CD14-positive monocyte (primary cell): ENCODE measurements around the gene PHRF1. TPM values are rescaled to one million over a fixed set of nuclear protein-coding genes. Genes with fewer than 3 reads are reported as not detected.

Experiments used
- DNase-seq, 3 donors: peaks; one replicate each; pipeline ENCODE4 v3.0.0-alpha.2; 2011 to 2022
- H2AFZ ChIP-seq: 2 replicates; pipeline ENCODE4 v1.6.0; 2012; ENCODE audit warnings: mild to moderate bottlenecking, low read depth, low read length, inconsistent platforms; ENCODE audit not compliant: insufficient read depth, poor library complexity, severe bottlenecking
- H3K27ac ChIP-seq, 2 donors: 1 replicate in 1 of 2; 2 replicates in 1 of 2; pipeline ENCODE4 v1.5.1; 2012 to 2013; ENCODE audit warnings: low read length in 2 of 2, control low read depth in 1 of 2, inconsistent platforms in 1 of 2, low read depth in 1 of 2, mild to moderate bottlenecking in 1 of 2
- H3K27me3 ChIP-seq, 2 donors: one replicate each; pipeline versions ENCODE4 v1.6.0 to v1.6.1; 2011 to 2013; ENCODE audit warnings: low read length in 2 of 2; ENCODE audit not compliant: control insufficient read depth in 2 of 2, insufficient read depth in 2 of 2
- H3K36me3 ChIP-seq, 2 donors: replicated peaks in 1 of 2; 1 replicate in 1 of 2; 2 replicates in 1 of 2; pipeline versions ENCODE4 v1.5.1 to v1.6.1; 2012 to 2013; ENCODE audit warnings: low read length in 2 of 2, control low read depth in 1 of 2, inconsistent platforms in 1 of 2, mild to moderate bottlenecking in 1 of 2; ENCODE audit not compliant: insufficient read depth in 2 of 2, control insufficient read depth in 1 of 2
- H3K4me1 ChIP-seq, 2 donors: 1 replicate in 1 of 2; 2 replicates in 1 of 2; pipeline versions ENCODE4 v1.5.1 to v1.6.1; 2012 to 2013; ENCODE audit warnings: low read length in 2 of 2, control low read depth in 1 of 2, inconsistent platforms in 1 of 2, mild to moderate bottlenecking in 1 of 2, moderate library complexity in 1 of 2; ENCODE audit not compliant: insufficient read depth in 2 of 2, control insufficient read depth in 1 of 2
- H3K4me2 ChIP-seq: replicated peaks from 2 replicates; pipeline ENCODE3; 2012; ENCODE audit warnings: low read length, moderate library complexity, mild to moderate bottlenecking; ENCODE audit not compliant: poor library complexity, severe bottlenecking; ENCODE audit errors: extremely low read depth
- H3K4me3 ChIP-seq, 3 experiments: fragments of 200-600 bp in 1 of 3; sonication (generic) in 1 of 3; replicated peaks in 1 of 3; 1 replicate in 2 of 3; 2 replicates in 1 of 3; pipeline ENCODE4 v1.5.1; 2011 to 2013; ENCODE audit warnings: low read length in 3 of 3, mild to moderate bottlenecking in 3 of 3, control low read depth in 2 of 3, low read depth in 2 of 3, inconsistent platforms in 1 of 3, moderate library complexity in 1 of 3
- H3K79me2 ChIP-seq: 2 replicates; pipeline ENCODE4 v1.6.0; 2012; ENCODE audit warnings: mild to moderate bottlenecking, control low read depth, inconsistent platforms, low read length, moderate library complexity; ENCODE audit not compliant: insufficient read depth
- H3K9ac ChIP-seq: 2 replicates; pipeline ENCODE4 v1.6.0; 2017; ENCODE audit warnings: low read length, mild to moderate bottlenecking; ENCODE audit not compliant: insufficient read depth, poor library complexity, severe bottlenecking
- H3K9me3 ChIP-seq, 2 donors: replicated peaks in 1 of 2; 1 replicate in 1 of 2; 2 replicates in 1 of 2; pipeline versions ENCODE4 v1.5.1 to v1.6.1; 2012 to 2013; ENCODE audit warnings: low read length in 2 of 2, control low read depth in 1 of 2; ENCODE audit not compliant: control insufficient read depth in 1 of 2, insufficient read depth in 1 of 2
- H4K20me1 ChIP-seq: 2 replicates; pipeline ENCODE4 v1.6.0; 2012; ENCODE audit warnings: mild to moderate bottlenecking, low read length, control low read depth, moderate library complexity; ENCODE audit not compliant: insufficient read depth
- H3K27ac Mint-ChIP-seq, 7 donors: one replicate each; pipeline ENCODE4 v1.8.0; 2020; ENCODE audit warnings: mild to moderate bottlenecking in 7 of 7, mixed read lengths in 7 of 7, moderate library complexity in 6 of 7, inconsistent platforms in 2 of 7
- H3K27me3 Mint-ChIP-seq, 3 donors: one replicate each; pipeline ENCODE4 v1.8.0; 2021 to 2022; ENCODE audit warnings: low read depth in 3 of 3, mild to moderate bottlenecking in 3 of 3, mixed read lengths in 3 of 3, moderate library complexity in 3 of 3, inconsistent platforms in 1 of 3
- H3K36me3 Mint-ChIP-seq, 2 donors: one replicate each; pipeline ENCODE4 v1.8.0; 2020; ENCODE audit warnings: mixed read lengths in 2 of 2, inconsistent platforms in 1 of 2, mild to moderate bottlenecking in 1 of 2
- H3K4me1 Mint-ChIP-seq: one replicate; pipeline ENCODE4 v1.8.0; 2020; ENCODE audit warnings: mild to moderate bottlenecking, mixed read lengths
- H3K4me3 Mint-ChIP-seq, 2 donors: one replicate each; pipeline ENCODE4 v1.8.0; 2020; ENCODE audit warnings: mild to moderate bottlenecking in 2 of 2, mixed read lengths in 2 of 2, moderate library complexity in 1 of 2
- H3K9me3 Mint-ChIP-seq, 7 donors: one replicate each; pipeline ENCODE4 v1.8.0; 2020 to 2022; ENCODE audit warnings: mixed read lengths in 7 of 7, mild to moderate bottlenecking in 6 of 7, moderate library complexity in 6 of 7, inconsistent platforms in 2 of 7
- CTCF ChIP-seq: fragments of 200-600 bp; IDR thresholded peaks from one replicate; pipeline ENCODE4 v1.8.0; 2022; ENCODE audit warnings: antibody characterized with exemption, mild to moderate bottlenecking
- WGBS: methylation state at CpG from one replicate; pipeline ENCODE4 v1.1.5; 2013; ENCODE audit warnings: missing lambda C conversion rate; ENCODE audit not compliant: insufficient coverage; 5-methylcytosine and 5-hydroxymethylcytosine counted together
- intact Hi-C, 2 donors: fragments of 100-400 bp; cut with micrococcal nuclease; formaldehyde crosslinking; loops; one replicate each; pipeline versions ENCODE4 v1.15.0 to v1.15.1; 2023
- polyA plus RNA-seq, 3 donors: library from polyadenylated mRNA; depleted of rRNA in 1 of 3; unstranded in 2 of 3; stranded (reverse) in 1 of 3; fragments of 300-500 nt in 2 of 3; fragments of >200 nt in 1 of 3; fragmentation: Illumina TruSeq in 2 of 3; gene quantifications; 1 replicate in 2 of 3; 2 replicates in 1 of 3; pipeline ENCODE4 v1.2.3, GENCODE V29; 2012 to 2021

The PHRF1 gene
- polyA plus RNA-seq, 3 donors, result 1.3 to 11.1 (median 3.3) TPM

DNA sequence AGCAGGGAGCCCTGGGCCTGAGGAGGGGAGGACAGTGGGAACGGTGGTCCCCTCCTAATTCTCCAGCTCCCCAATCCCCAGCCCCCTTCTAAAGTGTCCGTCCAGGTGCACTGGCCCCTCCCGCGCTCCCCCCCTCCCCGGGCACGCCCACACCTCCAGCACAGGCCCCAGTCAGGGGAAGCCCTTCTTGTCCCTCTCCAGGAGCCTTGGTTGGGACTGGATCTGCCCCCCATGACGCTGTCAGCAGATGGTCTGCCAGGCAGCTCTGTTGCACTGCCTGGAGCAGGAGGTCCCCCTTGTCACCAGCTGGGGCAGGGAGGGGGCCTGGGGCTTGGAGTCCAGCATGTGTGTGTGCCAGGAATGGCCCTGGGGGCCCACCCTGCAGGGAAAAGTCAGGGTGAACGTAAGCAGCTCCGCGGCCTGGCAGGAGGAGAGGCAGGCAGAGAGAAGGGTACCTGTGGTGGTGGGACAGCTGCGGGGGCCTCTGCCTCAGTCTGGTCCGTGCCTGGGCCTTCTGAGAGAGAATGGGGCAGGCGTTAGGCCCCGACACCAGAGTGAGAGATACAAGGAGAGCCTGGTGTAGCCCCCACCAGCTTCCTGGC is 37.9 kb downstream of the PHRF1 start:
- Histone ChIP-seq H3K9me3 (no peaks in the 10 kb centered on the region), H2AFZ (no peak overlapping the region), H4K20me1 (peaks cover 55% of the 10 kb centered on the region), H3K4me1 (peaks cover 38 to 40% of the 10 kb centered on the region in 2 donors), H3K27me3 (no peaks in the 10 kb centered on the region), H3K79me2 (peaks cover 25% of the 10 kb centered on the region), H3K4me2 (peak overlapping the region; percentile 85), H3K4me3 (peak overlapping the region in 1 of 3 experiments; percentile 90), H3K27ac (peak overlapping the region; percentile 59 to 93), H3K9ac (peak overlapping the region; percentile 8), H3K36me3 (peaks cover 51 to 55% of the 10 kb centered on the region in 2 donors)
- WGBS, result 91% methylated on average over 9 of the region's 14 CpGs
- H3K27ac Mint-ChIP-seq, result peak overlapping the region; percentile 62 to 94 (median 89)
- no peaks in the 10 kb centered on the region for H3K9me3 Mint-ChIP-seq
- H3K4me3 Mint-ChIP-seq, result peak overlapping the region; percentile 67 to 84
- peaks cover 26% of the 10 kb centered on the region for H3K4me1 Mint-ChIP-seq
- no peak for TF ChIP-seq CTCF
- DNase-seq, result no peak
- peaks cover 0 to 1% (median 0%) of the 10 kb centered on the region in 3 donors for H3K27me3 Mint-ChIP-seq
- intact Hi-C loops, result loop anchor here (5.0 kb wide), 1 partner anchor 37 kb away; the partner anchor contains the start of gene PHRF1 (in 2 of the 2)
- peaks cover 30 to 55% of the 10 kb centered on the region in 2 donors for H3K36me3 Mint-ChIP-seq

DNA sequence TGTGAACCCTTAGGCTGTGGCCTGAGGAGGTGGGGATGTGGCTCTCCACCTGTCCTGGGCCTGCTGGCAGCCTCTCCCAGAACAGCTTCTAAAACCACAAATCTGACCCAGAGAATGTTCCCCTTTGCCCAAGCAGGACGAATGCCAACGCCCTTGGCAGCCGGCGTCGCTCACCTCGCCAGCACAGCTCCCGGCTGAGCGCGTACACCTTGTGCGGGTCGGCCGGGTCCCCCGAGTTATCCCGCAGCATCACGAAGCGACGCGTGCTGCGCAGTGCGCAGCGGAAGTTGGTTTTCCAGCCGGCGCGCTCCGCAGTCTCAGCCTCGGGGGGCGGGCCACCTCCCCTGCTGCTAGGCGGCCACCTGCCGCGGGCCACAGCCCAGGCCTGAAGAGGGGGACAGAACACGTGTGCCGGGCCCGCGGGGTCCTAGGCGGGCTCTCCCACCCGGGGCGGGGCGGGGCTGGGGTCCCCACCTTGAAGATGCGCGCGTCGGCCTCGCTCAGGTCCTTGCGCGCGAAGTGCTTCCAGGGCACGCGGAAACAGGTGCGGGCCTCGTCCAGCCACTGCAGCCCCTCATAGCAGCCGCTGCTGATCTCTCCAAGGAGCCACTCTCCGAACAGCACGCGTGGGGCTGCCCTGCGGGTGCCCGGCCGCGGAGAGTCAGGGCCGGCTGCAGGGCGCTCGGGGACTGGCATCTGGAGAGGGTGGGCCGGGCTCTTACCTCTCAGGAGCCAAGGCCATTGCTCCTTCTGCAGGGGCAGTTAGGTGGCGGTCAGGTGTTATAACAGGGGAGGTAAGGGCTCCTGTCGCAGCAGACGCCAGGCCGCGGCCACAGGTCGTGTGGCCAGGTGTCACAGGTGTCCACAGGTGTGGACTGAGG is 38.6 kb downstream of the PHRF1 start:
- Mint-ChIP-seq H3K4me1 (peaks cover 26% of the 10 kb centered on the region), H3K36me3 (peaks cover 27 to 53% of the 10 kb centered on the region in 2 donors), H3K27me3 (peaks cover 0 to 1% (median 0%) of the 10 kb centered on the region in 3 donors), H3K9me3 (no peaks in the 10 kb centered on the region), H3K4me3 (peak overlapping the region; percentile 81 to 91), H3K27ac (peak overlapping the region; percentile 92 to 97 (median 95))
- H3K27ac ChIP-seq, result peak overlapping the region; percentile 93 to 94
- no peaks in the 10 kb centered on the region for H3K27me3 ChIP-seq
- H3K4me3 ChIP-seq, result peak overlapping the region; percentile 77 to 98 (median 90)
- no peak for DNase-seq
- H3K4me2 ChIP-seq, result peak overlapping the region; percentile 85
- peak overlapping the region; percentile 88 for H3K9ac ChIP-seq
- no peaks in the 10 kb centered on the region for H3K9me3 ChIP-seq
- WGBS, result 72% methylated on average over 68 of the region's 68 CpGs
- H4K20me1 ChIP-seq, result peaks cover 52% of the 10 kb centered on the region
- H3K36me3 ChIP-seq, result peaks cover 43 to 48% of the 10 kb centered on the region in 2 donors
- H3K79me2 ChIP-seq, result peaks cover 25% of the 10 kb centered on the region
- H2AFZ ChIP-seq, result no peak overlapping the region
- TF ChIP-seq CTCF, result no peak
- H3K4me1 ChIP-seq, result peaks cover 38 to 41% of the 10 kb centered on the region in 2 donors
- intact Hi-C loops, result loop anchor here (5.0 kb wide), 1 partner anchor 38 kb away; the partner anchor contains the start of gene PHRF1 (in 2 of the 2)
